Activated CD8-positive, alpha-beta memory T cell treated with anti-CD3 and anti-CD28 coated beads, Interleukin-2, amount 50 U/mL, for 48 hours (primary cell): ENCODE measurements around the gene WFDC8.
A peak's percentile ranks its signal among the peaks of the same experiment; 100 is the strongest.
"Not testable (repeated sequence)": the region's sequence is repeated elsewhere in the genome, so short reads cannot be mapped to it uniquely, and the experiment has no call there.

Experiments used
- DNase-seq: peaks from one replicate; pipeline ENCODE4 v3.0.0-alpha.2; 2020

WFDC8 gene

GRCh38 chr20:45579184-45579583 lies at the start of gene WFDC8:
WFDC8 (minus strand) TSS chr20:45579284; CDS start chr20:45579247, 37 bp downstream.
- DNase-seq = no peak

DNA sequence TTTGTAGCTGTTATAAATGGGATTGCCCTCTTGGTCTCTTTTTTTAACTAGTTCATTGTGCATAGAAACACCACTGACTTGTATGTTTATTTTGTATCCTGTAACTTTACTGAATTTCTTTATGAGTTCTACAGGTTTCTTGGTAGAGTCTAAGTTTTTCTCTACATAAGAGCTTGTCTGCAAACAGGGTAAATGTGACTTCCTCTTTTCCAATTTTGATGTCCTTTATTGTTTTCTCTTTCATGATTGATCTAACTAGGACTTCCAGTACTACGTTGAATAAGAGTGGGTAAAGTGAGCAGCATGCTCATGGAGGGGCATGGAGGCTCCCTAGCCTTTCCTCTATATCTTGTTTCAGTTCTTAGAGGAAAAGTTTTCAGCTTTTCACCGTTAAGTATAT lies 47.5 kb upstream of the WFDC8 start:
- no peak for DNase-seq

DNA sequence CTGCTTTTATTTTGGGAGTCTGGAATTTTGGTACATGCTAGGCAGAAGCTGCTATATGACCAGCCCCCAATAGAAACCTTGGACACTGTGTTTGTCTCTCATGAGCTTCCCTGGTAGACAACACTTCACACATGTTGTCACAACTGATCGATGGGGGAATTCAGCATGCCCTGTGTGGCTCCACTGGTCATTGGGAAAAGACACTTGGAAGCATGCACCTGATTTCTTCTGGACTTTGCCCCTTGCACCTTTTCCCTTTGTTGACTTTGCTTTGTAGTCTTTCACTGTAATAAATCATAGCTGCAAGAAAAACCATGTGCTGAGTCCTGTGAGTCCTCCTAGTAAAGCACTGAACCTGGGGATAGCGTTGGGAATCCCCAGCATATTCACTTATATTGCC lies 42.5 kb upstream of the WFDC8 start:
- DNase-seq = no peak

GRCh38 chr20:45617591-45617990 lies 38.5 kb upstream of the WFDC8 start:
- DNase-seq = no peak

- no peak for DNase-seq
Observed at GRCh38 chr20:45612314-45612713, 33.2 kb upstream of the WFDC8 start.

DNA sequence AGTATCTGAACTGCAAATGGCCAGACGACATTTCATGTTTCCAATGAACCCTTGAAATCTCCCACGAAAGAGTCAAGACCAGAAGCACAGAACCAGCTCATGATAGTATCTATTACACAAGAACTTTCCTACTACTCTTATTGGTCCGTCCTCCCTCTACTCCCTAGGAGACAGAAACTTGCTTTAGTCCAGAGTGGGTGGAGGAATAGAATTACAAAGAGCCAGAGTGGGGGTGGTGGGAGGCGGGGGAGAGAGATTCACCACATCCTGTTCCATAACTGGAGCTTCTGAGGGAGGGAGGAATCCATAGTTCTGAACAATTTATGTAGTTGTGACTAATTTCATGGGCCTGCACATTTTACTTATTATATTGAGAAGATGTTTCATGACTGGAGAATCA lies 32.0 kb upstream of the WFDC8 start:
- DNase-seq = peak; percentile 55

DNA sequence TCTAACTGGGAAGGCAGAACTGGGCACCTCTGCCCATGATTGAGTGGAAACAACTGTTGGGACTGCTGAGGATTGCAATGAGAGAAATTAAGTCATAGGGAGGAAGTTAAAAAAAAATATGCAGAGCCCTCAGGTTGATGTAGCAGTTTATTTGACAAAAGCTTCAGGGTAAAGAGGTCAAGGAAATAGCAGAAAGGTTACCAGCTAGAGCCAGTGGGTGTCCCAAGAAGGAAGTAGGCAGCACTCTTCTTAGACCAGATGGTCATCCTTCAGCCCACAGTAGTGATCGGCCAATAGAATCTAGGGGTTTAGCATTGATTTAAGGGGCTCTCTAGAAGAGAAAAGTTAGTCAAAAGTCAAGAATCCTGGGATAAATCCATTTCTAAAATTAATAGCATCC lies 28.7 kb upstream of the WFDC8 start:
- no peak for DNase-seq

DNA sequence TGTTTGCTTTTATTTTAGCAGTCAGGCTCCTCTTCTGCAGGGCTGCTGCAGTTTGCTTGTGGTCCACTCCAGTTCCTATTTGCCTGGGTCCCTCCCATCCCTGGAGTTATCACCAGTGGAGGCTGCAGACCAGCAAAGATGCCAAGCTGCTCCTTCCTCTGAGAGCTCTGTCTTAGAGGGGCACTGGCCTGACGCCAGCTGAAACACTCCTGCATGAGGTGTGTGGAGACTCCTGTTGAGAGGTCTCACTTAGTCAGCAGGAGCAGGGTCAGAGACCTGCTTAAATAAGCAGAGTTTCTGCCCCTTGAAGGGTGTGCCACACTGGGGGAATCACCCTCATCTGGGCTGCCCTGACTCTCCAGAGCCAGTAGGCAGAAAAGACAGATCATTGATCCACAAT lies 16.2 kb upstream of the WFDC8 start:
- DNase-seq = no peak

DNA sequence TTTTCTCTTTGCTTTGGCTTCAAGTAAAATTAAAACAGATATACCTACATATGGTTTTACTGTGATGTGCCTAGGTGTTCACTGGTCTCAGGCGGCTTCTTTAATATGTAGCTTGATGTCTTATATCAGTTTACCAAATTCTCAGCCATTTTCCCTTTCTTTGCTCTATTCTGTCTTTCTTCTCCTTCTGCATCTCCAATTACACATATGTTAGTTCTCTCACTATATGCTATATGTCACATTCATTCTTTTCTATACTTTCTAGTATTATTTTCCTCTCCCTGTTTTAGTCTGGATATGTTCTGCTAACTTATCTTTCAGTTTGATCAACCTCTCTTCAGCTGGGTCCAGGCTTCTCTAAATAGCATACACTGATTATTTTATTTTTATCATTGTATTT lies 14.4 kb upstream of the WFDC8 start:
- DNase-seq = no peak

DNA sequence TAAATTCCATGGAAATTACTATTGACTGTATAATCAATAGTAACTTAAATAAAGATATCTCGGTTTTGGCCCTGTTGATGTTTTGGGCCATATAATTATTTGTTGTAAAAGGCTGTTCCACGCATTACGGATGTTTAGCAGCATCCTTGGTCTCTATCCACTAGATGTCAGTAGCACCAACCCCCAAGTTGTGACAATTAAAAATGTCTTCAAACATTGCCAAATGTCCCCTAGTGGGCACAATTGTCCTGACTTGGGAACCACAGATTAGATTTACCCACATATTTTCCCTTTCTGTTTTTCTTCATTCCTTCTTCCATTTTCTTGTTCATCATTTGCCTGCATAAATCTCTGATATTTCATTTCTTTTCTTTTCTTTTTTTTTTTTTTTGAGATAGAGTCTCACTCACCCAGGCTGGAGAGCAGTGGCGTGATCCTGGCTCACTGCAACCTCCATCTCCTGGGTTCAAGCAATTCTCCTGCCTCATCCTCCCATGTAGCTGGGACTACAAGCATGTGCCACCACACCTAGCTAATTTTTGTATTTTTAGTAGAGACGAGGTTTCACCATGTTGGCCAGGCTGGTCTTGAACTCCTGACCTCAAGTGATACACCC lies 13.6 kb upstream of the WFDC8 start:
- no peak for DNase-seq

GRCh38 chr20:45589725-45590124 lies 10.6 kb upstream of the WFDC8 start:
- DNase-seq = no peak

GRCh38 chr20:45588800-45589199 lies 9.7 kb upstream of the WFDC8 start:
- DNase-seq = no peak

- not testable (repeated sequence) for DNase-seq
Observed at GRCh38 chr20:45585986-45586385, 6.9 kb upstream of the WFDC8 start.

DNA sequence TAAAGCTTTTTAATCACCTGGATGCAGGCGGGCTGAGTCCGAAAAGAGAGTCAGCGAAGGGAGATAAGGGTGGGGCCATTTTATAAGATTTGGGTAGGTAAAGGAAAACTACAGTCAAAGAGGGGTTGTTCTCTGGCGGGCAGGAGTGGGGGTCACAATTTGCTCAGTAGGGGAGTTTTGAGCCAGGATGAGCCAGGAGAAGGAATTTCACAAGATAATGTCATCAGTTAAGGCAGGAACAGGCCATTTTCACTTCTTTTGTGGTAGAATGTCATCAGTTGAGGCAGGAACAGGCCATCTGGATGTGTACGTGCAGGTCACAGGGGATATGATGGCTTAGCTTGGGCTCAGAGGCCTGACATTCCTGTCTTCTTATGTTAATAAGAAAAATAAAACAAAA lies 5.2 kb upstream of the WFDC8 start:
- not testable (repeated sequence) for DNase-seq

DNA sequence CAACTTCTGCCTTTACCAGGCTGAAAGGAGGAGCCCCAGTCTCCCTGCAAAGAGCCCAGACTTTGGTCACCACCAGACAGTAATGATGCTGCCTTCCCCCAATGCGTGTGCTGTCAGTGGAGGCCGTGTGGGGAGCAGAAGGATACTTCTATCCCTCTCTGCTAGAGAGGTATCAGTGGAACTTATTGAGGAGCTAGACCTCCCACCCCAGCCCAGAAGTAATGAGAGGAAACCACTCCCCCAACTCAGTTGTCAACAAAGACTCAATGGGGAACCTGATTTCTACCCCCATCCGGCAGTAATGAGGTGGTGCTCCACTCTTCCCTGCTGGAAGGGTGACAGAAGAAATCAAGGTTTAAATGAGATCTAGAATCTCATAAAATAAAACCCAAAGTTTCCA lies 4.4 kb upstream of the WFDC8 start:
- DNase-seq = no peak

DNA sequence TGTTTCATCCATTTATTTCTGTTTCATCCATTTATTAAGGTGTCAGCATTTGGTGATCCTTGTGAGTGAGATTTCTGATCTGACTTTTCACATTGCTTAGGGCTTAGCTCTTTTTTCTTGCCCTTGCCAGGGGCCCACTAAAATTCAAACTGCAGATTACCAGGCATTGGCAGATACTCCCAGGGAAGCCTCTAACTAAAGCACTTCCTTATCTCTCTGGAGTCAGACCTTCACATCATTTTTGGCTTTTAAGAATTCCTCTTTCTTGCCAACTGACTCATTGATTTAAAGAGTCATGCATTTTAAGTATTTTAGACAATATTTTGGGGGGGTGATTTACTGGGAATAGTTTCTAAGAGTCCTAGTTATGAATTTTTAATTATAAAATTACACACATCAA lies 2.6 kb upstream of the WFDC8 start:
- DNase-seq = no peak

- DNase-seq = no peak
Observed at GRCh38 chr20:45578231-45578630, 853 bp downstream of the WFDC8 start.

DNA sequence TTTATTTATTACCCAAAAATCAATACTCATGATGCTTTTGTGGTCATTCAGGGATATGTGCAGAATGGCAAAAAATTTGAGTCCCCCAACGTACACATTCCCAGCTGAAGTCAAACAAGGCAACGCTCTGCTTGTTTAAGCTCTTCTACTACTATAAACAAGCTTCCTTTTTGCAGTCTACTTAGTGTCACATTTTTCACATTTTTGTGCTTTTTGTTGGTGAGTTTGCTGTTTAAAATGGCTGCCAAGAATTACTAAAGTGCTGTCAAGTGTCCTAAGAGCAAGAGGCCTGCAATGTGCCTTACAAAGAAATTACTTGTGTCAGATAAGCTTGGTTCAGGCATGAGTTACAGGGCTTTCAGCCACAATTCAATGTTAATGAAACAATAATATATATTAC lies 2.1 kb downstream of the WFDC8 start:
- no peak for DNase-seq

- no peak for DNase-seq
Observed at GRCh38 chr20:45575931-45576330, 3.2 kb downstream of the WFDC8 start.

DNA sequence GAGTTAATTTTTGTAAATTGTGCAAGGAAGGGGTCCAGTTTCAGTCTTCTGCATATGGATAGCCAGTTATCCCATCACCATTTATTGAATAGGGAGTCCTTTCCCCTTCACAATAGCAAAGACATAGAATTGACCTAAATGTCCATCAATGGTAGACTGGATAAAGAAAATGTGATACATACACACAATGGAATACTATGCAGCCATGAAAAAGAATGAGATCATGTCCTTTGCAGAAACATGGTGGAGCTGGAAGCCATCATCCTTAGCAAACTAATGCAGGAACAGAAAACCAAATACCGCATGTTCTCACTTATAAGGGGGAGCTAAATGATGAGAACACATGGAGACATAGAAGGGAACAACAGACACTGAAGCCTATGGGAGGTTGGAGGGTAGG lies 9.4 kb downstream of the WFDC8 start:
- DNase-seq = not testable (repeated sequence)

GRCh38 chr20:45564760-45565276 lies 14.3 kb downstream of the WFDC8 start:
- DNase-seq = no peak

- DNase-seq = no peak
Observed at GRCh38 chr20:45555198-45555597, 23.9 kb downstream of the WFDC8 start.

DNA sequence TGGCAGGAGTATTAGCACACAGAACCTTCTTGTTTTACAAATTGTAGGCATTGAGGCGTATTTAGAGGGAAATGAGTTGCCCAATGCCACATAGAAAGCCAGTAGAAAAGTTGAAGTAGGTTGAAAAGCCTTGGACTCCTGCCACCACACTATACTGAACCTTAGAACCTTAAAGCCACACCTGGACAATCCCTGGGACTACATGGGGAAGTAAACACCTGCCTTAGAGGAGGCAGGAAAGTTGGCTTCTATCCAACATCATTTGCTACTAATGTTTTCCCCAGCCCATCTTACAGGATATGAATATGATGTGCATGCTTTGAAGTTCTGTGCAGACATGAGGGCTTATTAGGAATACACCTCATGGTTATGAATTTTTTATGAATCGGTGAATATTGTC lies 26.6 kb downstream of the WFDC8 start:
- DNase-seq = no peak

GRCh38 chr20:45550765-45551164 lies 28.3 kb downstream of the WFDC8 start:
- no peak for DNase-seq

DNA sequence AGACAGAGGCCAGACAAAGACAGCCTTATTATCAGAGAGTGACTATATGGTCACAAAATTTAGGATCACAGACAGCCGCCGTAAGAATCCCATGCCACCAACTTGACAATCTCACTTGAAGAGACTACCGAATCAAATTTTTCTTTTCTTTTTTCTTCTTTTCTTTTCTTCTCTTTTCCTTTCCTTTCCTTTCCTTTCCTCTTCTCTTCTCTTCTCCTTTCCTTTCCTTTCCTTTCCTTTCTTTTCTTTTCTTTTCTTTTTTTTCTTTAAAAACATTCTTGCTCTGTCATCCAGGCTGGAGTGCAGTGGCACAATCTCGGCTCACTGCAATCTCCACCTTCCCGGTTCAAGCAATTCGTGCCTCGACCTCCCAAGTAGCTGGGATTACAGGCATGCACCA lies 30.7 kb downstream of the WFDC8 start:
- DNase-seq = no peak
